OCI-LY7 (cell line): ENCODE data around the gene MRPL53. TPM values are rescaled to one million over a fixed set of nuclear protein-coding genes. Genes with fewer than 3 reads are reported as not detected.

Experiments
- BruUV-seq: library from RNA; stranded (reverse); fragments of 400-500 nt; replicated peaks from 2 replicates; lab custom pipeline; 2021; lab: Mats Ljungman, UMichigan
- CTCF ChIA-PET: fragments of 300-600 bp; sonication (Branson Sonifier 250); formaldehyde crosslinking; loops from one replicate; lab custom pipeline; 2022; ENCODE audit warnings: antibody characterized with exemption; ENCODE audit not compliant: unreplicated experiment; lab: Charles Lee
- POLR2A ChIA-PET: fragments of 300-600 bp; sonication (Branson Sonifier 250); formaldehyde crosslinking; loops from one replicate; lab custom pipeline; 2022; ENCODE audit warnings: antibody characterized with exemption; lab: Charles Lee
- DNase-seq: peaks from one replicate; pipeline ENCODE4 v3.0.0-alpha.2; 2015; ENCODE audit warnings: low spot score
- H2AFZ ChIP-seq: fragments of 200-600 bp; sonication (generic), shearing (Covaris generic); 2 replicates; pipeline ENCODE4 v1.6.1; 2014; ENCODE audit warnings: mild to moderate bottlenecking, antibody characterized with exemption, low read length, moderate library complexity
- H3K27ac ChIP-seq: fragments of 200-600 bp; sonication (generic); 2 replicates; pipeline ENCODE4 v1.5.1; 2014; ENCODE audit warnings: mixed run types, low read depth, mild to moderate bottlenecking, moderate library complexity, low read length, inconsistent platforms; ENCODE audit not compliant: poor library complexity, severe bottlenecking
- H3K36me3 ChIP-seq: fragments of 200-600 bp; sonication (generic); 2 replicates; pipeline ENCODE4 v1.6.1; 2014; ENCODE audit warnings: mild to moderate bottlenecking, antibody characterized with exemption, low read length, moderate library complexity, mixed read lengths; ENCODE audit not compliant: insufficient read depth
- H3K4me1 ChIP-seq: fragments of 200-600 bp; sonication (generic); 2 replicates; pipeline ENCODE4 v1.5.1; 2014; ENCODE audit warnings: mild to moderate bottlenecking, low read length; ENCODE audit not compliant: insufficient read depth, poor library complexity, severe bottlenecking
- H3K4me2 ChIP-seq: fragments of 200-600 bp; sonication (generic); 2 replicates; pipeline ENCODE4 v1.6.1; 2014; ENCODE audit warnings: mild to moderate bottlenecking, low read length
- H3K4me3 ChIP-seq: fragments of 200-600 bp; sonication (generic); 2 replicates; pipeline ENCODE4 v1.5.1; 2014; ENCODE audit warnings: mild to moderate bottlenecking, low read depth, low read length; ENCODE audit not compliant: poor library complexity, severe bottlenecking
- H3K79me2 ChIP-seq: fragments of 200-600 bp; sonication (generic); 2 replicates; pipeline ENCODE4 v1.6.1; 2016; ENCODE audit warnings: low read depth, mild to moderate bottlenecking, low read length, moderate library complexity, mixed read lengths; ENCODE audit not compliant: insufficient read depth
- H3K9me2 ChIP-seq: fragments of 200-600 bp; sonication (generic); 2 replicates; pipeline ENCODE4 v1.6.1; 2016; ENCODE audit warnings: mild to moderate bottlenecking, low read length, mixed read lengths; ENCODE audit not compliant: insufficient read depth
- H3K9me3 ChIP-seq: fragments of 200-600 bp; sonication (generic); 2 replicates; pipeline ENCODE4 v1.6.1; 2014; ENCODE audit warnings: mild to moderate bottlenecking, mixed run types, low read length, mixed read lengths
- H4K20me1 ChIP-seq: fragments of 200-600 bp; sonication (generic); 2 replicates; pipeline ENCODE4 v1.6.1; 2014; ENCODE audit warnings: mild to moderate bottlenecking, antibody characterized with exemption, low read length, moderate library complexity, mixed read lengths; ENCODE audit not compliant: insufficient read depth
- EZH2phosphoT487 ChIP-seq: fragments of 200-600 bp; sonication (generic); IDR thresholded peaks from 2 replicates; pipeline ENCODE4 v1.6.1; 2018; ENCODE audit warnings: low read depth, borderline replicate concordance, mild to moderate bottlenecking, mixed run types, antibody characterized with exemption, low read length, moderate library complexity, mixed read lengths
- intact Hi-C: fragments of 100-400 bp; cut with micrococcal nuclease; formaldehyde crosslinking; loops from one replicate; pipeline ENCODE4 v1.10.0; 2022; ENCODE audit not compliant: unreplicated experiment
- total RNA-seq, 2 experiments: library from RNA; depleted of rRNA in 1 of 2; stranded (reverse); fragments of >200 nt in 1 of 2; shearing (Covaris generic) in 1 of 2; gene quantifications; 2 replicates each; pipeline ENCODE4 v1.2.3, GENCODE V29; 2014 to 2022
- TF ChIP-seq, protein P1 (sequence below): fragments of 200-600 bp; sonication (generic); conservative IDR thresholded peaks from 2 replicates; pipeline ENCODE4 v1.5.1; 2014; ENCODE audit warnings: mild to moderate bottlenecking, antibody characterized with exemption, low read length, moderate library complexity, mixed read lengths

The MRPL53 gene
- total RNA-seq, 2 experiments from 2014 or later, result 85.7 to 102 TPM

- Histone ChIP-seq H3K27ac (peak within 1 kb of the TSS; percentile 92), H3K4me1 (peaks cover 46% of the 10 kb centered on the region), H3K9me2 (no peaks in the 10 kb centered on the region), H3K79me2 (peaks cover 22% of the 10 kb centered on the region), H3K4me3 (peak within 1 kb of the TSS; percentile 98), H3K4me2 (peak within 1 kb of the TSS; percentile 88), H3K36me3 (peaks cover 7% of the 10 kb centered on the region; the same call in 1 of the 2 replicates), H2AFZ (peak within 1 kb of the TSS; percentile 90), H4K20me1 (no peaks in the 10 kb centered on the region), H3K9me3 (no peaks in the 10 kb centered on the region)
- intact Hi-C loops, result loop anchor here (1.0 to 2.0 kb wide), 2 partner anchors 34 to 1220 kb away; partner anchors contain the start of genes C2orf81, CCT7 and WDR54
- ChIA-PET POLR2A (interaction anchor here (0.5 to 3.1 kb wide), 10 partner anchors 12 to 63 kb away, joined by 3 to 13 read pairs (median 3); partner anchors contain the start of genes C2orf81, RTKN and WDR54), CTCF (interaction anchor here (0.5 to 0.9 kb wide), 3 partner anchors 24 to 34 kb away, joined by 3 to 4 read pairs (median 3); partner anchors contain the start of genes C2orf81, CCDC142, TTC31 and WDR54)
- DNase-seq, result peak; percentile 99
- no peak for TF ChIP-seq EZH2phosphoT487
- TF ChIP-seq, protein P1, sequence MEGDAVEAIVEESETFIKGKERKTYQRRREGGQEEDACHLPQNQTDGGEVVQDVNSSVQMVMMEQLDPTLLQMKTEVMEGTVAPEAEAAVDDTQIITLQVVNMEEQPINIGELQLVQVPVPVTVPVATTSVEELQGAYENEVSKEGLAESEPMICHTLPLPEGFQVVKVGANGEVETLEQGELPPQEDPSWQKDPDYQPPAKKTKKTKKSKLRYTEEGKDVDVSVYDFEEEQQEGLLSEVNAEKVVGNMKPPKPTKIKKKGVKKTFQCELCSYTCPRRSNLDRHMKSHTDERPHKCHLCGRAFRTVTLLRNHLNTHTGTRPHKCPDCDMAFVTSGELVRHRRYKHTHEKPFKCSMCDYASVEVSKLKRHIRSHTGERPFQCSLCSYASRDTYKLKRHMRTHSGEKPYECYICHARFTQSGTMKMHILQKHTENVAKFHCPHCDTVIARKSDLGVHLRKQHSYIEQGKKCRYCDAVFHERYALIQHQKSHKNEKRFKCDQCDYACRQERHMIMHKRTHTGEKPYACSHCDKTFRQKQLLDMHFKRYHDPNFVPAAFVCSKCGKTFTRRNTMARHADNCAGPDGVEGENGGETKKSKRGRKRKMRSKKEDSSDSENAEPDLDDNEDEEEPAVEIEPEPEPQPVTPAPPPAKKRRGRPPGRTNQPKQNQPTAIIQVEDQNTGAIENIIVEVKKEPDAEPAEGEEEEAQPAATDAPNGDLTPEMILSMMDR, result 0 out of 2 replicates have a peak, but pooled peaks have one; percentile 31
- BruUV-seq, result TSS peak; percentile 61
Observed at GRCh38 chr2:74454654-74455511, 17.6 kb downstream of the MRPL53 start, which contains the start of gene INO80B. INO80B (plus strand) TSS chr2:74455087; CDS start chr2:74455117, 30 bp downstream.

GRCh38 chr2:74450570-74451190 is 21.8 kb downstream of the MRPL53 start:
- Histone ChIP-seq H3K79me2 (peaks cover 5% of the 10 kb centered on the region; the same call in 1 of the 2 replicates), H4K20me1 (no peaks in the 10 kb centered on the region), H3K9me2 (no peaks in the 10 kb centered on the region), H3K4me3 (no peak overlapping the region), H3K4me2 (no peak overlapping the region), H3K9me3 (no peaks in the 10 kb centered on the region), H3K27ac (no peak overlapping the region), H3K36me3 (no peaks in the 10 kb centered on the region), H2AFZ (no peak overlapping the region), H3K4me1 (peaks cover 29% of the 10 kb centered on the region)
- TF ChIP-seq, protein P1, result no peak
- no peak for TF ChIP-seq EZH2phosphoT487
- POLR2A ChIA-PET, result interaction anchor here (0.6 to 1.0 kb wide), 3 partner anchors 30 to 60 kb away, joined by 3 to 5 read pairs (median 3); no protein-coding TSS in a partner anchor
- no TSS peak for BruUV-seq
- intact Hi-C loops, result no loop called here
- CTCF ChIA-PET, result no interaction called here
- no peak for DNase-seq
